Measurements from ENCODE around the gene CLDN8.

The CLDN8 gene

GRCh38 chr21:30216041-30216723 lies at the start of gene CLDN8:
Gene CLDN8 (minus strand): TSS chr21:30216097. CDS start chr21:30215925, 172 bp downstream.
- no peak for DNase-seq

- DNase-seq: no peak
Observed at GRCh38 chr21:30257773-30258172, 41.9 kb upstream of the CLDN8 start.

GRCh38 chr21:30256100-30256499 lies 40.2 kb upstream of the CLDN8 start:
- no peak for DNase-seq

GRCh38 chr21:30255679-30256078 lies 39.8 kb upstream of the CLDN8 start:
- no peak for DNase-seq

DNA sequence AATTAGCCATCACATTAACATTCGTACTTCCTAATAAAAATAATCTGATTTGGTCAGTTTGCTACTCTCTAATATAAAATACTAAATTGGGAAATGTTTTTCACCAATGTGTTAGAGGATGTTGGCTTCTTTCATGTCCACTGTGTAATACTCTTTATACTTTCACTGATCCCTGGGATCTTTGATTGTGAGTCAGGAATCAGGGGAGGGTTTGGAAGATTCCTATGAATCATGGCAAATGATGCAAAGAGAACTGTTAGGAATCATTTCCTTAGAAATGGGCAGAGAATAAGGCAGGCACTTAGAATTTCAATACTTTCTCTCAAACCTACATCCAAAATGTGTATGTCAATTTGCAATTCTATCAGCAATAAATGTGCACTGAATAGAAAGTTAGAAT lies 35.9 kb upstream of the CLDN8 start:
- no peak for DNase-seq

DNA sequence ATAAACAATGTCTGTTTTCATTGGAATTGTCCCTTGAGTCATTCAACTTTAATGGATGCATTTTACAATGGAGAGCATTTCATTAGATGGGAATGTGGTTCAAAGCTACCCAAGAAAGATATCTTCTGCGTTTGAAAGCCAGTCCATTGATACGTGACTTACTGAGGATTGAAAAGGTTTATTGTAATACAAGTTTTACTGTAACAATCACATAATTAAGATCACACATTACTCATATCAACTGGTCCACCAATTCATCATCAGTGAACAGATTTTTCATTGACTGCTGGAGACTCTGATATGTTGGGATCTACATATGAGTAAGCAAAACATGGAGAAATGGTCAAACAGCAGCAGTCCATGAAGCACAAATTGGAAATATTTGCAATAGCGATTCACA lies 34.0 kb upstream of the CLDN8 start:
- DNase-seq: no peak

- DNase-seq: no peak
Observed at GRCh38 chr21:30248844-30249243, 32.9 kb upstream of the CLDN8 start.

DNA sequence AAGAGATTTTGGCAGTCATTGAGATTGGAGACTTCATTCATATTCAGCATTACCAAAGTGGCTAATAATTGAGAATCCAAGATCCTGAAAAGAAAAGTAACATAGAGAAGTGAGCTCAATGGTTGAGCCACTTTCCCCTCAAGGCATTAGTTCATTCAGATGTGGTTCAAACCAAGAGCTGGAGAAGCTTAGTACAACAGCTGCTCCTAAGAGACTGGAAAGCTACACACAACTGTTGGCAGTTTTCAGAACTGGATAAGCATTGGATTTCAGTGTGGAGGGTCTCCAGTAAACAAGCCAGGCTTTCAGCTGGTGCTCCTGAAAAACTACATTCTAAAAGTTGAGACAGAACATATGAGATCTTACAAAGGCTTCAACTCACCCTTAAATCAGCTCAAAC lies 29.2 kb upstream of the CLDN8 start:
- DNase-seq: no peak

DNA sequence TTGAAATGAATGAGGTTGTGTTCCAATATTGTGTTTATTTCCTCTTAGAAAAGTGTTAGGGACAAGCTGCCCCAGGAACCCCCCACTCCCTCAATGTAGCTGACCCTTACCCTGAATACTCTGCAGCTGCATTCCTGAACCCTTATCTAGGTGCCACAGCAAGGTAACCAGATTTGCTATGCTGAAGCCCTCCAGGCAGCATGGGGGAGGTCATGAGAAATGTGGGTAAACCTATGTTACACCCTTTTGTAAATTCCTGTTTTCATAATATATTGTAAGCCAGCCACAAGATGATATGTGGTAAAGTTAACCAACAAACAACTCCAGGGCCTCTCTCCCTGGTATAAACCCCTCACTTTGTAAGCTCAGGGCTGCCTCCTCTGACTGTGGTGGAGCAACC lies 27.8 kb upstream of the CLDN8 start:
- DNase-seq: no peak

DNA sequence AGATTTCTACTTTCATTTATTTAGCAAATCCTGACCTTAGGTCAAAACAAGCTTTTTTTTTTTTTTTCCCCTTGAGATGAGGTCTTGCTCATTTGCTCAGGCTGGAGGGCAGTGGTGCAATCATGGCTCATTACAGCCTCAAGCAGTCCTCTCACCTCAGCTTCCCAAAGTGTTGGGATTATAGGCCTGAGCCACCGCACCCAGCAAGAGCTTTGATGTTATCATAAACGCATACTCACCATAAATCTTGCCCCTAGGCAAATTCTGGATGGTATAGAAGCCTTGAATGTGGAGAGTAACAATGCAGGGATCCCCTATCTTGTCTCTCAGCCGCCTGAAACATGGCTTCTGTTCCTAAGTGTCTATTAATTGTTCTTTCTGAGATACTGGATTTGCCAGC lies 24.8 kb upstream of the CLDN8 start:
- DNase-seq: no peak

GRCh38 chr21:30238168-30238567 lies 22.3 kb upstream of the CLDN8 start:
- no peak for DNase-seq

- no peak for DNase-seq
Observed at GRCh38 chr21:30234643-30235042, 18.7 kb upstream of the CLDN8 start.

DNA sequence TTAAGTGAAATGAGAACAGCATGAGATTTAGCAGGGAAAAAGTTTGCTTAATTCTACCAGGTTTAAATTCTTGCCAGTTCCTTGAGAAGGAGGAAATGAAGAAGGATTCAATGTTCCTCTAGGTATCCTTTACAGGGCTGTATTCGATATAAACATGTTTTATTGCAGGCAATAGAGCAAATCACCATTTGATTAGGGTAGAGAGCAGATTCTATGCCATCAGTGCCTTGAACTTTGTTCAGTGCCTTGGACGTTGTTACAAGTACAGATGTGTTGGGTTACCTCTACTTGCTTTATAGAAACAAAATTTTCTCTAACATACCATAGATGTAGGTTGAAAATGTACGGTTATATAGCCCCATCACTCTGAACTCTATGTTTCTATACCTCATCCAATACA lies 18.2 kb upstream of the CLDN8 start:
- no peak for DNase-seq

DNA sequence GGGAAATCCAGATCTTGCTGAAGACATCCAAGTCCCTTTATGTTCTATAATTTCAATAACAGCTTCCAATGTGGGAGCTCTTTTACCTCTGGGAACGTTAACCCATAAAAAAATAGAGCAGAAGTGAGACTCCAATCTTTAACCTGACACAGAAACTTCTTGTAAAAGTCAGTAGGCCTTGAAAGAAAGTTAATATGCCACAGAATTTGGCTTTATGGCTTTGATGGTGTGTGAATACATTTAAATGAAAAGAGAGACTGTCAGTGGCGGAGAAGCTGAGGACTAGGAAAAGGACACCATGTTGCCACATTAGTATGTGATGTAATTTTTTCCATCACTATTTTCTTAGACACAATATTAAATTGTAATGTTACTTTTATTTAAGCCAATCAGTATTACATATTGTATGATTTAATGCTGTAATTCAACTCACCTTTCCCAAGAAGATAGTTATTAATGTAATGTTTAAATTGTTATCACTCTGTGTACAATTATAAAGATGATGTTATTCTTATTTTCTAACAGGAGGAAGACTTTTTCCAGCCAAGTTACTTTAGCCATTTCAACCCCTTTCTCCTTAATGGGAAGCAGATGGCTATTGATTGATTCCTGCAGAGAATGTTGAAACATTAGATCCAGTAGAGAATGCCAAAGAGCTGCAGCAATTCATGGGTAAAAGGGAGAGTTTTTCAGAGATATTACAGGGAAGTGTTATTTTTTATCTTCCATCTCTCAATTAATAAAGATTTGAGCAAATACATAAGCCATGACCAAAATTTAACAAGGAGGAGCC lies 17.5 kb upstream of the CLDN8 start:
- no peak for DNase-seq

DNA sequence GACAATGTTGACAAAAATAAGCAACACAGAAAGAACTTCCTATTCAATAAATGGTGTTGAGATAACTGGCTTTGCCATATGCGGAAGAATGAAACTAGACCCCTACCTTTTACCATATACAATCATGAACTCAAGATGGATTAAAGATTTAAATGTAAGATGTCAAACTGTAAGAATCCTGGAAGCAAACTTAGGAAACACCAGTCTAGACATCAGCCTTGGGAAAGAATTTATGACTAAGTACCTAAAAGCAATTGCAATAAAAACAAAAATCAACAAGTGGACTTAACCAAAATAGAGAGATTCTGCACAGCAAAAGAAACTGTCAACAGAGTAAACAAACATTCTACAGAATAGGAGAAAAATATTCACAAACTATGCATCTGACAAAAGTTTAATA lies 16.1 kb upstream of the CLDN8 start:
- DNase-seq: no peak

- DNase-seq: no peak
Observed at GRCh38 chr21:30227633-30228404, 11.9 kb upstream of the CLDN8 start.

GRCh38 chr21:30227128-30227527 lies 11.2 kb upstream of the CLDN8 start:
- no peak for DNase-seq

- DNase-seq: no peak
Observed at GRCh38 chr21:30223596-30223995, 7.7 kb upstream of the CLDN8 start.

GRCh38 chr21:30222724-30223123 lies 6.8 kb upstream of the CLDN8 start:
- DNase-seq: no peak

GRCh38 chr21:30211071-30211470 lies 4.8 kb downstream of the CLDN8 start:
- no peak for DNase-seq

- DNase-seq: no peak
Observed at GRCh38 chr21:30209601-30210000, 6.3 kb downstream of the CLDN8 start.

GRCh38 chr21:30207252-30207579 lies 8.7 kb downstream of the CLDN8 start:
- DNase-seq: no peak

DNA sequence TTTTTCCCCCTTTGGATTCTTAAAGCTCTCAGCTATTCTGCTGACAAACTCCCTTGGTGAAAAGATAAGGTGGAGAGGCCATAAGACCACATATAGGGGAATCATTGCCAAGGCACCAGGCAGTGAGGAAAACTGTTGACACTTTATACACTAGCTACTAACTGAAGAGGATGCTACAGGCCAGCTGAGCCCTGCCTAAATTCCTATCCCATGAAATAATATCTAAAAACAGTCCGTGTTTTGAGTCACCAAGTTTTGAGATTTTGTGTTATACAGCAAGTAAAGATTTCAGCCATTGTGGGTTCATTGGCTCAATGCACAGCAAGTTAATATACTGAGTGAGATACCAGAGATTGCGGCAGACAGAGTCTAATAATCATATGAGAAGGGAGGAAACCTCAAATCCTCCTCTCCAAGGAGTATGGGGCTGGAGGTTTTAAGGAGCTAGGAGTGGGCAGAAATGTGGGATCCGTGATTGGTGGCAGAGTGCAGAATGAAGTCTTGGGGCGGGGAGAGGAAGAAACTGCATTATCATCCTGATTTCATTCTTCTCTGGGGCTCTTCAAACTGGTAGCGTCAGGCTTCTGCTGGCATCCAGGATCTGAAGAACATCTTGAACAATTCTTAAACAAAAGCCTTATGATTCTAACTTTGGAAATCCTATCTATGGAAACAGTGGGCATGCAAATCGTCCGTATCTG lies 9.2 kb downstream of the CLDN8 start:
- DNase-seq: no peak

All from activated CD4-positive, alpha-beta T cell treated with anti-CD3 and anti-CD28 coated beads, Interleukin-2, amount 50 U/mL, for 4 hours (primary cell).